CD4-positive, alpha-beta T cell treated with Interleukin-15 for 4 hours (primary cell): ENCODE measurements around the gene SPATA31D4.

Experiments used
- DNase-seq: peaks from one replicate; pipeline ENCODE4 v3.0.0-alpha.2; 2020; ENCODE audit warnings: low spot score

The SPATA31D4 gene

GRCh38 chr9:81964218-81965171 lies 36.3 kb downstream of the SPATA31D4 start:
- DNase-seq = no peak

GRCh38 chr9:81968026-81968425 lies 39.8 kb downstream of the SPATA31D4 start:
- no peak for DNase-seq

GRCh38 chr9:81969971-81970370 lies 41.7 kb downstream of the SPATA31D4 start:
- no peak for DNase-seq

GRCh38 chr9:81971727-81972126 lies 43.5 kb downstream of the SPATA31D4 start:
- DNase-seq = no peak

GRCh38 chr9:81974764-81975163 lies 46.5 kb downstream of the SPATA31D4 start:
- DNase-seq = no peak

GRCh38 chr9:81976351-81976750 lies 48.1 kb downstream of the SPATA31D4 start:
- no peak for DNase-seq

GRCh38 chr9:81979196-81979595 lies 51.0 kb downstream of the SPATA31D4 start:
- DNase-seq = no peak

GRCh38 chr9:81980568-81980967 lies 52.3 kb downstream of the SPATA31D4 start:
- DNase-seq = no peak

GRCh38 chr9:81981883-81982282 lies 53.7 kb downstream of the SPATA31D4 start:
- DNase-seq = no peak
